ENCODE data around the gene THOC6. TPM values are rescaled to one million over a fixed set of nuclear protein-coding genes. Genes with fewer than 3 reads are reported as not detected.
"Not testable (repeated sequence)": the region's sequence is repeated elsewhere in the genome, so short reads cannot be mapped to it uniquely, and the experiment has no call there.

Gene THOC6
- total RNA-seq, 1 donor from 2014 or later, result 59.1 TPM

- Mint-ChIP-seq H3K4me3 (ENCODE audit: low read depth) (peak overlapping the region; percentile 86), H3K9me3 (no peaks in the 10 kb centered on the region), H3K4me1 (ENCODE audit: low read depth) (peaks cover 60% of the 10 kb centered on the region), H3K36me3 (ENCODE audit: low read depth) (peaks cover 40% of the 10 kb centered on the region), H3K27me3 (ENCODE audit: low read depth) (no peaks in the 10 kb centered on the region), H3K27ac (peak overlapping the region; percentile 80)
- intact Hi-C loops (cut with micrococcal nuclease), result loop anchor here (1.0 to 10.0 kb wide), 5 partner anchors 16 to 446 kb away; partner anchors contain the start of gene CLUAP1
- no peak for DNase-seq (ENCODE audit: low spot score)
These were observed 34.5 kb downstream of the THOC6 start for GRCh38 chr16:3058139-3059030.

- Mint-ChIP-seq H3K27me3 (ENCODE audit: low read depth) (no peaks in the 10 kb centered on the region), H3K27ac (peak overlapping the region; percentile 89), H3K36me3 (ENCODE audit: low read depth) (peaks cover 37% of the 10 kb centered on the region), H3K9me3 (no peaks in the 10 kb centered on the region), H3K4me3 (ENCODE audit: low read depth) (peak overlapping the region; percentile 86), H3K4me1 (ENCODE audit: low read depth) (peaks cover 60% of the 10 kb centered on the region)
- DNase-seq (ENCODE audit: low spot score), result peak; percentile 86
- intact Hi-C loops (cut with micrococcal nuclease), result loop anchor here (1.0 to 10.0 kb wide), 5 partner anchors 16 to 446 kb away; partner anchors contain the start of gene CLUAP1
These were observed 35.3 kb downstream of the THOC6 start for GRCh38 chr16:3059041-3059722.

GRCh38 chr16:3059723-3060242 lies 35.9 kb downstream of the THOC6 start:
- Mint-ChIP-seq H3K27ac (peak overlapping the region; percentile 89), H3K4me3 (ENCODE audit: low read depth) (peak overlapping the region; percentile 85), H3K27me3 (ENCODE audit: low read depth) (no peaks in the 10 kb centered on the region), H3K9me3 (no peaks in the 10 kb centered on the region), H3K36me3 (ENCODE audit: low read depth) (peaks cover 31% of the 10 kb centered on the region), H3K4me1 (ENCODE audit: low read depth) (peaks cover 59% of the 10 kb centered on the region)
- DNase-seq (ENCODE audit: low spot score), result no peak
- intact Hi-C loops (cut with micrococcal nuclease), result loop anchor here (1.0 to 10.0 kb wide), 5 partner anchors 15 to 445 kb away; partner anchors contain the start of gene CLUAP1

GRCh38 chr16:3060339-3061127 lies 36.7 kb downstream of the THOC6 start:
- no peak for DNase-seq (ENCODE audit: low spot score)
- H3K9me3 Mint-ChIP-seq, result no peaks in the 10 kb centered on the region
- no peaks in the 10 kb centered on the region for H3K27me3 Mint-ChIP-seq (ENCODE audit: low read depth)
- intact Hi-C loops (cut with micrococcal nuclease), result no loop called here
- peaks cover 25% of the 10 kb centered on the region for H3K36me3 Mint-ChIP-seq (ENCODE audit: low read depth)
- H3K4me3 Mint-ChIP-seq (ENCODE audit: low read depth), result peak overlapping the region; percentile 85
- peaks cover 53% of the 10 kb centered on the region for H3K4me1 Mint-ChIP-seq (ENCODE audit: low read depth)
- peak overlapping the region; percentile 89 for H3K27ac Mint-ChIP-seq

DNA sequence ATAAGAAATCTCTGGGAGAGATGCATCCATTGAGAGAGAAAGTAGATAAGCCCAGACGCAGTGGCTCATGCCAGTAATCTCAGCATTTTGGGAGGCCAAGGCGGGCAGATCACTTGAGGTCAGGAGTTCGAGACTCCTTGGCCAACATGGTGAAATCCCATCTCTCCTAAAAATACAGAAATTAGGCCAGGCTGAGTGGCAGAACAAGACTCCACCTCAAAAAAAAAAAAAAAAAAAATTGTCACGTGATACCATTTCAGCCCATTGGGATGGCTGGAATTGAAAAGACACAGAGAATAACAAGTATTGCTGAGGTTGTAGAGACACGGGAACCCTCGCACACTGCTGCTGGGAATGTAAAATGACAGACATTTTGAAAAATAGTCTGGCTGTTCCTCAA lies 38.7 kb downstream of the THOC6 start:
- H3K27ac Mint-ChIP-seq, result no peak overlapping the region
- H3K9me3 Mint-ChIP-seq, result no peaks in the 10 kb centered on the region
- no peaks in the 10 kb centered on the region for H3K27me3 Mint-ChIP-seq (ENCODE audit: low read depth)
- peaks cover 30% of the 10 kb centered on the region for H3K36me3 Mint-ChIP-seq (ENCODE audit: low read depth)
- intact Hi-C loops (cut with micrococcal nuclease), result no loop called here
- H3K4me1 Mint-ChIP-seq (ENCODE audit: low read depth), result peaks cover 46% of the 10 kb centered on the region
- no peak for DNase-seq (ENCODE audit: low spot score)
- no peak overlapping the region for H3K4me3 Mint-ChIP-seq (ENCODE audit: low read depth)

DNA sequence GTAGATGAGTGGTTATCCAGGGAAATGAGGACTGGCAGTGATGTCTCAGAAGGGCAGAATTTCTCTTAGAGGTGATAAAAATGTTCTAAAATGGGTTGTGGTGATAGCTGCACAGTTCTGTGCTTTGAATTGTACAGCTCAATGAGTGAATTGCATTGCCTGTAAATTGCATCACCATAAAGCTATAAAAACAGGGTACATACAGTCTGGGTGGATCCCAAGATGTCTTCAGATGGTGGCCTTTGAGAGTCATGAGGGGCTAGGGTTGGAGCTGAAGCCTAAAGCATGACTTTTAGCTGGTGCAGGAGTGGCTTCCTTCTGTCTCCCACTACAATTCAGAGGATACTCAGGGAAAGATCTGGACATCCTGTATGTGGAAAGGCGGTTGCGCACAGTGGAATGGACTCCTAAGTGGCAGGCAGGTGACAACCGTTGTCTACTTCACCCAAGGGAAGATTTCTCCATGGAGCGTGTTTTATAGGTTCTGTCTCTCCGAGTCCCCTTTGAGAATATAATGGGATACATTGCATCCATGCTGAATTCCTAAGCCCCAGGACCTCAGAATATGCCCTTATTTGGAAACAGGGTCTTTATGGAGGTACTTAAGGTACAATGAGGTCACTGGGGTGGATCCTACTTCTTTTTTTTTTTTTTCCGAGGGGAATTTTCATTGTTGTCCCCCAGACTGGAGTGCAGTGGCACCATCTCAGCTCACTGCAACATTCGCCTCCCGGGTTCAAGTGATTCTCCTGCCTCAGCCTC lies 40.0 kb downstream of the THOC6 start:
- peak overlapping the region; percentile 73 for H3K4me3 Mint-ChIP-seq (ENCODE audit: low read depth)
- H3K9me3 Mint-ChIP-seq, result no peaks in the 10 kb centered on the region
- intact Hi-C loops (cut with micrococcal nuclease), result no loop called here
- peaks cover 52% of the 10 kb centered on the region for H3K4me1 Mint-ChIP-seq (ENCODE audit: low read depth)
- no peaks in the 10 kb centered on the region for H3K27me3 Mint-ChIP-seq (ENCODE audit: low read depth)
- H3K36me3 Mint-ChIP-seq (ENCODE audit: low read depth), result peaks cover 43% of the 10 kb centered on the region
- no peak for DNase-seq (ENCODE audit: low spot score)
- peak overlapping the region; percentile 63 for H3K27ac Mint-ChIP-seq

DNA sequence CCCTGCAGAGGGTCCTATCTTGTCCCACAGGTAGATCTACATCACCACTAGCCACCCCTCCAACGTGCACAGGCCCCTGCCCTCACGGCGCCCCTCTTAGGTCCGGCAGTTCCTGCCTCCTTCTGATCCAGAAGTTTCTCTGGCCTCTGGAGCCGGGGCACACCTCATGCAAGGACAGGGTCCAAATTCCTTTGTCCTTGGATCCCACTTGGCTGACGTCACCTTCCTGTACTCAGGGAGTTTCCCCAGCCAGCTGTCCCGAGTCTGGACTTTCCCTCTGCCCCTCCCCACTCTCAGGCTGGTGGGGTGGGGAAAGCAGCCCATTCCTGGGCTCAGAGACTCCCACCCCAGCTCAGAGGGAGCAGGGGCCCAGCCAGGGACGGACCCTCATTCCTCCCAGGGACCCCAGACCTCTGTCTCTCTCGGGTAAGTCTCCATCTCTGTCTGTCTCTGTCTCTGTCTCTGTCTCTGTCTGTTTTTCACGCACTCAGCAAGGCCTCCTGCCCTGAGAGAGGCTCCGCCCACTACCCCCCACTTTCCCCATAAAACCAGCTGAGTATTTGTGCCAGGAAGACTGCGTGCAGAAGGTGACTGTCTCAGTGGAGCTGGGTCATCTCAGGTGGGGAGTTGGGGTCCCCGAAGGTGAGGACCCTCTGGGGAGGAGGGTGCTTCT lies 41.4 kb downstream of the THOC6 start, which contains the start of gene IL32:
TSS of gene IL32 (plus strand) at position 572 of the 673 bp plus-strand sequence. CDS start 172 bp downstream, outside the sequence.
- DNase-seq (ENCODE audit: low spot score), result peak; percentile 63
- Mint-ChIP-seq H3K4me1 (ENCODE audit: low read depth) (peaks cover 55% of the 10 kb centered on the region), H3K27me3 (ENCODE audit: low read depth) (no peaks in the 10 kb centered on the region), H3K27ac (peak within 1 kb of the TSS; percentile 99), H3K36me3 (ENCODE audit: low read depth) (peaks cover 50% of the 10 kb centered on the region), H3K9me3 (no peaks in the 10 kb centered on the region), H3K4me3 (ENCODE audit: low read depth) (peak within 1 kb of the TSS; percentile 99)
- intact Hi-C loops (cut with micrococcal nuclease), result no loop called here

- Mint-ChIP-seq H3K4me1 (ENCODE audit: low read depth) (peaks cover 53% of the 10 kb centered on the region), H3K36me3 (ENCODE audit: low read depth) (peaks cover 52% of the 10 kb centered on the region), H3K4me3 (ENCODE audit: low read depth) (peak overlapping the region; percentile 99), H3K27me3 (ENCODE audit: low read depth) (no peaks in the 10 kb centered on the region), H3K27ac (peak overlapping the region; percentile 99), H3K9me3 (no peaks in the 10 kb centered on the region)
- no peak for DNase-seq (ENCODE audit: low spot score)
- intact Hi-C loops (cut with micrococcal nuclease), result no loop called here
These were observed 42.1 kb downstream of the THOC6 start for GRCh38 chr16:3065742-3066439.

GRCh38 chr16:3066440-3066748 lies 42.6 kb downstream of the THOC6 start:
- peaks cover 52% of the 10 kb centered on the region for H3K36me3 Mint-ChIP-seq (ENCODE audit: low read depth)
- intact Hi-C loops (cut with micrococcal nuclease), result no loop called here

DNA sequence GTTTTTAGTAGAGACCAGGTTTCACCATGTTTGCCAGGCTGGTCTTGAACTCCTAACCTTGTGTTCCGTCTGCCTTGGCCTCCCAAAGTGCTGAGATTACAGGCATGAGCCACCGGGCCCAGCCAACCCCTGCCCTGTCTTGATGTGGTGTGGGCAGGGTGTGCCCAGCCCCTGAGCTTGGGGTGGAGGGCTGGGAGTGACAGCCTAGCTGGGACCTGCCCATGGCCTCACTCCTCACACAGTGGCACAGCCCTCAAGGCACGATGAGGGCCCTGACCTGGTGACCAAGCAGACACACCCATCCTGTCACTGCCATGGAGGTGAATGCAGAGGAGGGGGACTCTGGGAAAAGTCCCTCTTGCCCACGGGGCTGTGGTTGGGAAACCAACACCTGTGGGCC lies 44.7 kb downstream of the THOC6 start:
- H3K4me1 Mint-ChIP-seq (ENCODE audit: low read depth), result peaks cover 58% of the 10 kb centered on the region
- no peaks in the 10 kb centered on the region for H3K27me3 Mint-ChIP-seq (ENCODE audit: low read depth)
- H3K36me3 Mint-ChIP-seq (ENCODE audit: low read depth), result peaks cover 51% of the 10 kb centered on the region
- H3K4me3 Mint-ChIP-seq (ENCODE audit: low read depth), result peak overlapping the region; percentile 99
- H3K27ac Mint-ChIP-seq, result peak overlapping the region; percentile 96
- intact Hi-C loops (cut with micrococcal nuclease), result no loop called here
- H3K9me3 Mint-ChIP-seq, result no peaks in the 10 kb centered on the region
- no peak for DNase-seq (ENCODE audit: low spot score)

More at GRCh38 chr16:3066440-3066748, 42.6 kb downstream of the THOC6 start:
- H3K27me3 Mint-ChIP-seq (ENCODE audit: low read depth), result no peaks in the 10 kb centered on the region
- H3K9me3 Mint-ChIP-seq, result no peaks in the 10 kb centered on the region
- H3K27ac Mint-ChIP-seq, result peak overlapping the region; percentile 99
- DNase-seq (ENCODE audit: low spot score), result no peak
- peak overlapping the region; percentile 99 for H3K4me3 Mint-ChIP-seq (ENCODE audit: low read depth)
- H3K4me1 Mint-ChIP-seq (ENCODE audit: low read depth), result peaks cover 56% of the 10 kb centered on the region

GRCh38 chr16:3069146-3069545 lies 45.3 kb downstream of the THOC6 start:
- DNase-seq (ENCODE audit: low spot score); intact Hi-C loops (cut with micrococcal nuclease); H3K27me3 Mint-ChIP-seq (ENCODE audit: low read depth); H3K9me3 Mint-ChIP-seq: not testable (repeated sequence)
- Mint-ChIP-seq H3K27ac (peak overlapping the region; percentile 79), H3K4me3 (ENCODE audit: low read depth) (peak overlapping the region; percentile 45), H3K4me1 (ENCODE audit: low read depth) (peaks cover 59% of the 10 kb centered on the region), H3K36me3 (ENCODE audit: low read depth) (peaks cover 48% of the 10 kb centered on the region)
